ENCODE data around the gene STARD13. TPM values are rescaled to one million over a fixed set of nuclear protein-coding genes. Genes with fewer than 3 reads are reported as not detected.

STARD13 gene
- total RNA-seq, 1 experiment from 2014 or later, result 11.2 TPM

- no peak for DNase-seq (ENCODE audit: low read depth)
These were observed 194.7 kb downstream of the STARD13 start for GRCh38 chr13:33090755-33091414.

- no peak for DNase-seq (ENCODE audit: low read depth)
These were observed 196.2 kb downstream of the STARD13 start for GRCh38 chr13:33089311-33089710.

- peak; percentile 21 for DNase-seq (ENCODE audit: low read depth)
These were observed 197.8 kb downstream of the STARD13 start for GRCh38 chr13:33087790-33088189.

DNA sequence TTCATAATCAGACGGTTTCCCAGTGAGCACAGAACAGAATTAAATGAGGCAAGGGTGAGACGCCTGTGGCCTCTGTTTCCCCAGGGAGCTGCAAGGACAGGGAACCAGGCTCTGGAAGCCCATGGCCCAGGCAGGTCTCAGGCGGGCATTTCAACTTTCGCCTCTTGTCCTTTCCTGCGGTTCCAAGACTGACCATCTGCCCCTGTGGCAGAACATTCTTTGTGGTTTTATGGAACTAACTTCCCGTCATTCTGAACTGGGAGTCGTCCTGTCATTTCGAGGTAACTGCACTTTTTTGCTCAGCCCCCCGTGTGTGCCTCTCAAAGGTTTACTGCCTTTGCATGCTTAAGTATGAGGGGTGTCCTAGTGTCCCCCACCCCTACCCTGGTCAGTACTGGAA lies 198.5 kb downstream of the STARD13 start:
- peak; percentile 37 for DNase-seq (ENCODE audit: low read depth)

DNA sequence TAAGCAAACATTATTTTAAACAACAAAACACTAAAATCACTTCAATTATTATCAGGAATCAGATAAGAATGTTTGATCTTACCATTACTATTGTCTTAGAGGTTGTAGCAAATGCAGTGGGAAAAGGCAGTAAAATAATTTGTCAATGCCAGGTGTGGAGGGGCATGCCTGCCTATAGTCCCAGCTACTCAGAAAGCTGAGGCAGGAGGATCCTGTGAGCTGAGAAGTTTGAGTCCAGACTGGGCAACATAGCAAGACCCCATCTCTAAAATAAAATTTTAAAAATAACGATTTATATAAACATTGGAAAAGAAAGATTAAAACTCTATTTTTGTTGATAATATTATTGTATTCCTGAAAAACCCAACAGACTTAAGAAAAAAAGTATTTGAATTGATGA lies 202.5 kb downstream of the STARD13 start:
- DNase-seq (ENCODE audit: low read depth), result no peak

DNA sequence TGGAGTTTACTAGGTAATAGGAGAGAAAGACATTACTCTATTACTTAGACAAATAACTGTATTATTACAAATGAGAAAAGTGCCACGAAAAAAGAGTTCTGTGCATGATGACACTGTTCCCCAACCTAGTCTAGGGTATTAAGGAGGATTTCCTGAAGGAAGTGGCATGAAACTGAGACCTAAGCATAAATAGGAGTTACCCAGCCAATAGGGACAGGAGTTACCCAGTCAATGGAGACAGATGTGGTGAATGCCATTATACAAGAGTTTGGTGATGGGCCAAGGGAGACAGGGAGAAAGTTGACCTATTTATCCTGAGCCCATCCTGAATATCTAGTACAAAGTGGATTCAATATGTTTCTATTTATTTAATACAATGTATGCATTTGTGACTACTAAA lies 203.9 kb downstream of the STARD13 start:
- DNase-seq (ENCODE audit: low read depth), result no peak

- DNase-seq (ENCODE audit: low read depth), result no peak
These were observed 204.5 kb downstream of the STARD13 start for GRCh38 chr13:33080972-33081590.

DNA sequence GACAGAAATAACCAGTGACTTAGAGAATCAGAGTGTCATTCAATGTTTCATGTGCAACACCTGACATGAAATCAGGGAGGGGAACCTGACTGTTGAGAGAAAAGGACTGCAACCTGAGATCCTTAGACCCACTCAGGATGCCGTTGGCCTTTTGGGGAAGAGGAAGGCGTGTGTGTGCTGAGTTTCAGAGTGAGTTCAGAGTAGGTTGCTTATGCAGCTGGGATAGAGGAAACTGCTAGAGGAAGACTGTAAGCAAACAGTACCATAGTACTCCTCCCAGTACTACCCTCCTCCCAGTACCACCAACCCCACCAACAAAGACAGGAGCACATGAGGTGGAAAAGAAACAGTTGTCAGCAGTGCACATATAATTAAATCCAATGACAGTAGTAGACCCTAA lies 205.6 kb downstream of the STARD13 start:
- no peak for DNase-seq (ENCODE audit: low read depth)

DNA sequence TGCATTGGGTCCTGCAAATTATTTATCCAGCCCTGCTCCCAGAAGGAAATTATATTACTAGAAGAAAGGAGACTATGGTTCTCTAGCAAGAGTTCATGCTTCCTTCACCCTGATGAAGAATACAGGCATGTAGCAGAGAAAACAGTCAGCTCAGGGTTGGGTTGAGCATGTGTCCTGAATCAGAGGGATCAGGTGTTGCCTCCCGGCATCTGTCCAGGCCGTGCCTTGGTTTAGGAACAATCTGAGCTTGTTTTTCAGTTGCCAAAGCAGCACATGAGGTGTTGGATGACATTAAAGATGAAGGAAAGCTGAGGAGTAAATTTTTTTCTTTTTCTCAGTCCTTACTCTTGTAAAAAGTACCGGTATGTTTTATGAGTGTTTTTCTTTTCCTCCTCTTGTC lies 207.3 kb downstream of the STARD13 start:
- DNase-seq (ENCODE audit: low read depth), result no peak

GRCh38 chr13:33076001-33076992 lies 209.3 kb downstream of the STARD13 start:
- no peak for DNase-seq (ENCODE audit: low read depth)

DNA sequence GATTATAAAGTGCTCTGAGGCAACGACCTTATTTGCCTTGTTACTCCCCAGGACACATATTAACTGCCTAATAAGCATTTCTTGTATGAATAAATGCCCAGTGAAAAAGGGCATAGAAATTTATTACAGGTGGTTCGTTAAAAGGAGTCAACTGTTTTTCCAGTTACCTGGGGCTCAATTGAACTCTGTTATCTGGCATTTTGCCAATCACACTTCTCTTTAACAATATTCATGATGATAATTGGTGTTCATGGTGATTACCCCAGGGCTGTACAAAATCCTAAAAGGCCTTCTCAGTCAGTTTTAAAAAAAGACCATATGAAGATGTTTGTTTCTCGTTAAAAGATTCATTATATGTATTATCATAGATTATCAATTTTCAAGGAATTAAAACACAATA lies 212.2 kb downstream of the STARD13 start:
- no peak for DNase-seq (ENCODE audit: low read depth)

DNA sequence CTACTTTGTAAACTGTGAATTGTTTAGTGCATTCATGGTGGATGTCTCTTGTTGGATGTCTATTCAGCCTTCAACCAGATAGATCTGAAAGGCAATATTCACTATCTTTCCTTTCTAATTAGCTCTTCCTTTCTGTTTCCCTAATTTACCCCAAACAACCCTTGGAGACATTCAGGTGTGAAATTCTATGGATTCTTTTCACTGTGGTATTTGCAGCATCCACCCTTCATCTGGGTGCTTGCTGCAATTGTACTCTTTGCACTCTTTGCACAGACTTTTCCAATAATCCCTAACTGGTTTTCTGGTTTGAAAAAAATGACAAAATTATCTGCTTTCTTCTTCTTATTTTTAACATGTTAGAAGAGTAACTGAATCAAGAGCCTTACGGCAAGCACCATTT lies 212.8 kb downstream of the STARD13 start:
- DNase-seq (ENCODE audit: low read depth), result no peak

- DNase-seq (ENCODE audit: low read depth), result no peak
These were observed 213.3 kb downstream of the STARD13 start for GRCh38 chr13:33072282-33072681.

DNA sequence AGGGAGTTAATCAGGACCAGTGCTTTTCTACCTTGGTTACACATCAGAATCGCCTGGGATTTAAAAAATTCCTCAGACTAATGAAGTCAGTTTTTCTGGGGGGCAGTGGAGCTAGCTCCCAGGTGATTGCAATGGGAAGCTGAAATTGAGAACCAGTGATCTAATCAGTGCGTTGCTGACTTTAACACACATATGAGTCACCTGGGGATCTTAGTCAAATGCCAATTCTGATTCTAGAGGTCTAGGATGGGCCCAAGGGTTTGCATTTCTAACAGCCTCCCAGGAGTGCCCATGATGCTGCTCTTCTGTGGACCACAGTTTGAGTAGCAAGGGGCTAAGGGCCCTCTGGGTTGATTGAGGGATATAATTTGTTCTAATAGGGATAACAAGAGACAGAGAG lies 214.8 kb downstream of the STARD13 start:
- peak; percentile 39 for DNase-seq (ENCODE audit: low read depth)

- DNase-seq (ENCODE audit: low read depth), result peak; percentile 24
These were observed 216.2 kb downstream of the STARD13 start for GRCh38 chr13:33069365-33069764.

GRCh38 chr13:33066329-33066728 lies 219.2 kb downstream of the STARD13 start:
- no peak for DNase-seq (ENCODE audit: low read depth)

GRCh38 chr13:33060815-33061214 lies 224.7 kb downstream of the STARD13 start:
- DNase-seq (ENCODE audit: low read depth), result no peak

DNA sequence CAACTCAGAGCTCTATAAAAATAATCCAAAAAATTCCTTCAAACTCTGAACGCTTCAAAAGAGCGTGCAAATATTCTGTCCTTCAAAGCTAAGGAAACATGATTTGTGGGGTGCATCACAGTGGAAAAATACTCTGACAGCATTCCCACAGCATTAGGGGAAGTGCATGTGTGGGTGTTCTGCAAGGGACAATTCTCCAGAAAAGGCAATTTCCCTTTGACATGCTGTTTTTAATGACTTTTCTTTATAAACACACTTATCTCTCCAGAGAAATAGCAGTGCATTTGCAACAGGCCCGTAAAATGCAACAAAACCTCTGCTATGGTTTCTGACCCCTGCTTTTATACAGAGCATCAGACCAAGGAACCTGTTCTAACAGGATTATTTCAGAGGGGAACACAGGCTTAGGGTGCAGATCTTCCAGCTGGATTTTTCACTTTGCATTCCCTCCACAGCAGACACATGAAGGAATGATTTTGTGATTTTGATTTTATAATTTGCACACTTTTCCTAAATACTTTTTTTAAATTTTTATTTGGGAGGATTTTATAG lies 226.7 kb downstream of the STARD13 start:
- no peak for DNase-seq (ENCODE audit: low read depth)

DNA sequence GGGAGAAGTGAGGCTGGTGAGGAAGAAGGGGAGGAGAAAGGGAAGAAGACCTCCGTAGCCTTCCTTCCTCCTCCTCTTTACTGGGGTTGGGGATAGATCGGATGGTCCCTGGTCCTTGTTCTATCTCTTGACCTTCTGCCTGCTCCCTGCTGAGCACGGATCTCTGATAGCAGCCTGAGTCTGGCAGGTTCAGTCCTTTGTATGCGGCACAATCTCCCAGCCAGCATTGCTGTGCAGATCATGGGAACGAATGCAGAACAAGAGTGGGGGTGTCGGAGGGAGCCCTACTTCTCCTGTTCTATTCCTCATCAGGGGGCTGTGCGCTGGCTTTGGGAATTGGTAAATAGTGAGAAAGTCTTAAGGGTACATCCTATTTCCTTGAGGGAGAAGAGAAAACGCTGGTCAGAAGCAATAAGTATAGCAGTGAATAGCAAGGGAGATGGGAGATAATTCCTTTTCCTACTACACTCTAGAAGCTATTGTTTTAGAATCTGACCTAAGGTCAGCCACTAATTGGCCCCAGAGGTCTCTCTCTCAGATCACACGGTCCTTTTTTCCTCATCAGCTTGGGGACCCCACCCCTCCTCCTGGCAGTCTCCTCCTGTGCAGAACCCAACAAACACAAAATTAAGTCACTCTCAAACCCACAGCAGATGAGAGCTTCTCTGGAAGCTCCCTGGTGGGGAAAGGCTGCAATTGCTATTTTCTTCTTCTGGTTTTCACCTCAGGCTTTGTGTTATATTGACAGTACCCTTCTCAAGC lies 228.4 kb downstream of the STARD13 start:
- DNase-seq (ENCODE audit: low read depth), result peak; percentile 21

- no peak for DNase-seq (ENCODE audit: low read depth)
These were observed 232.0 kb downstream of the STARD13 start for GRCh38 chr13:33053397-33054066.
